IPS-NIHi11 (cell line): Measurements from ENCODE around the gene HMGB2.
A peak's percentile ranks its signal among the peaks of the same experiment; 100 is the strongest.

Source experiments
- DNase-seq: peaks from one replicate; pipeline ENCODE4 v3.0.0; 2012; ENCODE audit warnings: mixed read lengths, low spot score

The HMGB2 gene

GRCh38 chr4:173334085-173334890 lies at the start of gene HMGB2:
TSS of gene HMGB2 (minus strand) at chr4:173334358. CDS start at chr4:173333649, 709 bp downstream.
- DNase-seq, result peak; percentile 96

GRCh38 chr4:173382349-173382748 lies 48.2 kb upstream of the HMGB2 start:
- no peak for DNase-seq

- no peak for DNase-seq
These were observed 47.5 kb upstream of the HMGB2 start for GRCh38 chr4:173381610-173382009.

GRCh38 chr4:173380987-173381386 lies 46.8 kb upstream of the HMGB2 start:
- DNase-seq, result no peak

- DNase-seq, result no peak
These were observed 45.8 kb upstream of the HMGB2 start for GRCh38 chr4:173379929-173380328.

GRCh38 chr4:173374588-173374987 lies 40.4 kb upstream of the HMGB2 start:
- DNase-seq, result no peak

GRCh38 chr4:173371292-173372192 lies 37.4 kb upstream of the HMGB2 start:
- peak; percentile 78 for DNase-seq

- peak; percentile 93 for DNase-seq
These were observed 36.5 kb upstream of the HMGB2 start, which contains the start of gene SAP30 for GRCh38 chr4:173370477-173371291. TSS of gene SAP30 (plus strand) at chr4:173370954. CDS start at chr4:173371183, 229 bp downstream.

GRCh38 chr4:173370130-173370476 lies 35.9 kb upstream of the HMGB2 start:
- DNase-seq, result no peak

- DNase-seq, result no peak
These were observed 33.8 kb upstream of the HMGB2 start for GRCh38 chr4:173367946-173368345.

GRCh38 chr4:173367285-173367684 lies 33.1 kb upstream of the HMGB2 start:
- DNase-seq, result no peak

GRCh38 chr4:173365359-173365996 lies 31.3 kb upstream of the HMGB2 start:
- no peak for DNase-seq

GRCh38 chr4:173362666-173363065 lies 28.5 kb upstream of the HMGB2 start:
- no peak for DNase-seq

GRCh38 chr4:173360587-173361221 lies 26.5 kb upstream of the HMGB2 start:
- DNase-seq, result peak; percentile 11

GRCh38 chr4:173357939-173358338 lies 23.8 kb upstream of the HMGB2 start:
- no peak for DNase-seq

GRCh38 chr4:173347467-173347866 lies 13.3 kb upstream of the HMGB2 start:
- no peak for DNase-seq

- DNase-seq, result no peak
These were observed 11.9 kb upstream of the HMGB2 start for GRCh38 chr4:173346074-173346473.

GRCh38 chr4:173345648-173346047 lies 11.5 kb upstream of the HMGB2 start:
- no peak for DNase-seq

- no peak for DNase-seq
These were observed 9.8 kb upstream of the HMGB2 start for GRCh38 chr4:173343832-173344397.

- no peak for DNase-seq
These were observed 3.3 kb upstream of the HMGB2 start for GRCh38 chr4:173337463-173337862.
